GM19240 (cell line): ENCODE measurements around the gene RNF208.
A peak's percentile ranks its signal among the peaks of the same experiment; 100 is the strongest.

Experiments used
- DNase-seq: peaks from one replicate; pipeline ENCODE4 v3.0.0; 2011; ENCODE audit warnings: low spot score; ENCODE audit not compliant: insufficient read length

RNF208 gene

GRCh38 chr9:137227853-137228505 is 5.9 kb upstream of the RNF208 start:
- DNase-seq = no peak

GRCh38 chr9:137227054-137227852 is 5.2 kb upstream of the RNF208 start, which contains the start of gene RNF224:
Gene RNF224 (plus strand): TSS chr9:137227502. CDS start chr9:137228336, 834 bp downstream.
- DNase-seq = peak; percentile 86

- no peak for DNase-seq
Observed at GRCh38 chr9:137226338-137227053, 4.5 kb upstream of the RNF208 start.

GRCh38 chr9:137225699-137226331 is 3.8 kb upstream of the RNF208 start:
- no peak for DNase-seq

- DNase-seq = no peak
Observed at GRCh38 chr9:137224830-137225694, 3.0 kb upstream of the RNF208 start, which contains the start of gene CYSRT1. Gene CYSRT1 (plus strand): TSS chr9:137225174. CDS start chr9:137225622, 448 bp downstream.

GRCh38 chr9:137223078-137223970 is 1.3 kb upstream of the RNF208 start:
- DNase-seq = peak; percentile 100

- DNase-seq = no peak
Observed at GRCh38 chr9:137221506-137222111, 431 bp downstream of the RNF208 start.

GRCh38 chr9:137221095-137221505 is 940 bp downstream of the RNF208 start:
- no peak for DNase-seq

GRCh38 chr9:137220317-137221094 is 1.5 kb downstream of the RNF208 start:
- DNase-seq = no peak

GRCh38 chr9:137219757-137220316 is 2.2 kb downstream of the RNF208 start:
- no peak for DNase-seq

- DNase-seq = no peak
Observed at GRCh38 chr9:137218754-137219271, 3.2 kb downstream of the RNF208 start.

- DNase-seq = no peak
Observed at GRCh38 chr9:137218212-137218753, 3.8 kb downstream of the RNF208 start.

- no peak for DNase-seq
Observed at GRCh38 chr9:137217276-137218211, 4.5 kb downstream of the RNF208 start.

GRCh38 chr9:137216188-137216965 is 5.7 kb downstream of the RNF208 start:
- DNase-seq = no peak

GRCh38 chr9:137215196-137215986 is 6.6 kb downstream of the RNF208 start:
- no peak for DNase-seq
